SK-N-SH (cell line): ENCODE data around the gene KNCN. TPM values are rescaled to one million over a fixed set of nuclear protein-coding genes. Genes with fewer than 3 reads are reported as not detected.

Experiments
- CTCF ChIA-PET: fragments of 300-600, 350-600 bp; formaldehyde crosslinking; extraction: SDS; loops from one replicate; lab custom pipeline; 2021; lab: Yijun Ruan, JAX
- POLR2A ChIA-PET: fragments of 350-600 bp; sonication (Branson Sonifier 250); formaldehyde crosslinking; extraction: SDS; loops from one replicate; lab custom pipeline; 2020; ENCODE audit warnings: antibody characterized with exemption, inconsistent platforms; lab: Yijun Ruan, JAX
- DNase-seq: peaks from one replicate; pipeline ENCODE4 v3.0.0; 2012
- H2AFZ ChIP-seq: fragments of 200-600 bp; sonication (generic); 2 replicates; pipeline ENCODE4 v1.8.1; 2016; ENCODE audit warnings: antibody characterized with exemption, mild to moderate bottlenecking, low read depth
- H3F3A ChIP-seq: fragments of 200-600 bp; sonication (generic); replicated peaks from 2 replicates; pipeline ENCODE3; 2016; ENCODE audit warnings: antibody characterized with exemption, mild to moderate bottlenecking; ENCODE audit not compliant: insufficient read depth
- H3K27ac ChIP-seq, 2 experiments: fragments of 200-500 bp in 1 of 2; fragments of 200-600 bp in 1 of 2; sonication (Bioruptor generic) in 1 of 2; sonication (generic), shearing (Covaris generic) in 1 of 2; 2 replicates each; pipeline versions ENCODE4 v1.5.1 to v1.6.1; 2014 to 2016; ENCODE audit warnings: low read depth in 2 of 2, inconsistent platforms in 1 of 2, low read length in 1 of 2, mild to moderate bottlenecking in 1 of 2, mixed read lengths in 1 of 2
- H3K27me3 ChIP-seq: fragments of 200-600 bp; sonication (generic), shearing (Covaris generic); 2 replicates; pipeline ENCODE4 v1.6.1; 2016; ENCODE audit warnings: mixed run types; ENCODE audit not compliant: insufficient read depth
- H3K36me3 ChIP-seq, 2 experiments: fragments of 200-500 bp in 1 of 2; fragments of 200-600 bp in 1 of 2; sonication (Bioruptor generic) in 1 of 2; sonication (generic) in 1 of 2; replicated peaks in 1 of 2; 2 replicates each; pipeline versions ENCODE3 to v1.5.1; 2014 to 2016; ENCODE audit warnings: low read length in 1 of 2, mild to moderate bottlenecking in 1 of 2; ENCODE audit not compliant: insufficient read depth in 2 of 2, control insufficient read depth in 1 of 2
- H3K4me1 ChIP-seq, 2 experiments: fragments of 200-500 bp in 1 of 2; fragments of 200-600 bp in 1 of 2; sonication (Bioruptor generic) in 1 of 2; sonication (generic), shearing (Covaris generic) in 1 of 2; 2 replicates each; pipeline versions ENCODE4 v1.5.1 to v1.6.1; 2014 to 2016; ENCODE audit warnings: low read depth in 1 of 2, low read length in 1 of 2, mixed run types in 1 of 2; ENCODE audit not compliant: insufficient read depth in 2 of 2, control insufficient read depth in 1 of 2
- H3K4me2 ChIP-seq: fragments of 200-600 bp; sonication (generic), shearing (Covaris generic); 2 replicates; pipeline ENCODE4 v1.6.1; 2017; ENCODE audit warnings: mixed run types
- H3K4me3 ChIP-seq, 2 experiments: fragments of 200-500 bp in 1 of 2; fragments of 200-600 bp in 1 of 2; sonication (Bioruptor generic) in 1 of 2; sonication (generic), shearing (Covaris generic) in 1 of 2; 2 replicates each; pipeline versions ENCODE4 v1.5.1 to v1.8.1; 2014 to 2016; ENCODE audit warnings: low read depth in 2 of 2, inconsistent platforms in 1 of 2, low read length in 1 of 2, mild to moderate bottlenecking in 1 of 2, mixed read lengths in 1 of 2, moderate library complexity in 1 of 2
- H3K79me2 ChIP-seq: fragments of 200-600 bp; sonication (generic); 2 replicates; pipeline ENCODE4 v1.8.1; 2017; ENCODE audit warnings: mild to moderate bottlenecking; ENCODE audit not compliant: insufficient read depth
- H3K9ac ChIP-seq: fragments of 200-600 bp; sonication (generic); 2 replicates; pipeline ENCODE4 v1.6.1; 2017; ENCODE audit warnings: mixed run types
- H3K9me2 ChIP-seq: fragments of 200-600 bp; sonication (generic); 2 replicates; pipeline ENCODE4 v1.6.1; 2017; ENCODE audit warnings: mixed run types
- H3K9me3 ChIP-seq: fragments of 200-600 bp; sonication (generic); 2 replicates; pipeline ENCODE4 v1.6.1; 2017; ENCODE audit warnings: mixed run types, mild to moderate bottlenecking, moderate library complexity
- H4K20me1 ChIP-seq: fragments of 200-600 bp; sonication (generic); 2 replicates; pipeline ENCODE4 v1.6.1; 2017; ENCODE audit warnings: mild to moderate bottlenecking, mixed run types; ENCODE audit not compliant: insufficient read depth
- FOSL2 ChIP-seq: IDR thresholded peaks from 2 replicates; pipeline ENCODE4 v1.4.0; 2012; ENCODE audit warnings: low read depth, mild to moderate bottlenecking, moderate library complexity, borderline replicate concordance
- FOXJ3 ChIP-seq: sonication (generic); formaldehyde crosslinking; IDR thresholded peaks from 2 replicates; pipeline ENCODE4 v1.5.1; 2020; ENCODE audit warnings: mild to moderate bottlenecking, missing genetic modification reagents
- RAD21 ChIP-seq: IDR thresholded peaks from 2 replicates; pipeline ENCODE4 v1.6.1; 2012; ENCODE audit warnings: mild to moderate bottlenecking, low read length
- RCOR1 ChIP-seq: fragments of 150-350 bp; IDR thresholded peaks from 2 replicates; pipeline ENCODE4 v1.6.1; 2017; ENCODE audit warnings: antibody characterized with exemption, low read length
- RXRA ChIP-seq: IDR thresholded peaks from 2 replicates; pipeline ENCODE4 v1.4.0; 2012; ENCODE audit warnings: low read depth, mild to moderate bottlenecking, borderline replicate concordance
- TCF12 ChIP-seq: IDR thresholded peaks from 2 replicates; pipeline ENCODE4 v1.4.0; 2012
- TEAD4 ChIP-seq: IDR thresholded peaks from 2 replicates; pipeline ENCODE4 v1.4.0; 2012; ENCODE audit warnings: mild to moderate bottlenecking, borderline replicate concordance; ENCODE audit not compliant: insufficient read depth
- USF1 ChIP-seq: IDR thresholded peaks from 2 replicates; pipeline ENCODE4 v1.4.0; 2012; ENCODE audit warnings: low read depth, borderline replicate concordance
- WGBS: methylation state at CpG from one replicate; pipeline ENCODE4 v1.1.6; 2017; ENCODE audit warnings: low lambda C conversion rate; 5-methylcytosine and 5-hydroxymethylcytosine counted together
- polyA plus RNA-seq, 3 experiments: library from polyadenylated mRNA; depleted of rRNA; stranded (reverse); fragments of >200 nt; gene quantifications; 2 replicates each; pipeline ENCODE4 v1.2.3, GENCODE V29; 2012
- TF ChIP-seq, protein P1 (sequence below): fragments of 200-600 bp; sonication (generic); IDR thresholded peaks from 2 replicates; pipeline ENCODE4 v1.6.1; 2017; ENCODE audit warnings: antibody characterized with exemption, mild to moderate bottlenecking, moderate library complexity
- TF ChIP-seq, protein P2 (sequence below): IDR thresholded peaks from 2 replicates; pipeline ENCODE4 v1.6.1; 2012; ENCODE audit warnings: mild to moderate bottlenecking, low read depth, low read length, moderate library complexity

The KNCN gene
- polyA plus RNA-seq, 1 of the 3 experiments (the other 2 are of a cell fraction), result not detected

GRCh38 chr1:46558966-46559365, 7.5 kb upstream of the KNCN start:
- no peaks in the 10 kb centered on the region for H3K79me2 ChIP-seq
- no peaks in the 10 kb centered on the region; a peak in 1 of 4 replicates for H3K4me1 ChIP-seq
- no peaks in the 10 kb centered on the region for H4K20me1 ChIP-seq
- POLR2A ChIA-PET, result interaction anchor here (0.7 kb wide), 1 partner anchor 14 kb away, joined by 3 read pairs; no protein-coding TSS in a partner anchor
- no peak overlapping the region for H3K9ac ChIP-seq
- peaks cover 0 to 6% of the 10 kb centered on the region in 2 experiments for H3K36me3 ChIP-seq
- H3K27ac ChIP-seq, result no peak overlapping the region
- no peaks in the 10 kb centered on the region for H3F3A ChIP-seq
- H3K4me2 ChIP-seq, result no peak overlapping the region
- no peak overlapping the region for H2AFZ ChIP-seq
- no peaks in the 10 kb centered on the region for H3K9me2 ChIP-seq
- CTCF ChIA-PET, result interaction anchor here (1.0 to 1.4 kb wide), 4 partner anchors 11 to 114 kb away, joined by 4 to 9 read pairs (median 4); no protein-coding TSS in a partner anchor
- 89% methylated on average over 7 of the region's 8 CpGs for WGBS
- H3K27me3 ChIP-seq, result no peaks in the 10 kb centered on the region
- H3K9me3 ChIP-seq, result no peaks in the 10 kb centered on the region
- DNase-seq, result no peak
- TF ChIP-seq RAD21 (no peak), USF1 (no peak), RCOR1 (no peak), RXRA (no peak), TEAD4 (no peak), FOXJ3 (CRISPR knock-in tag) (no peak), FOSL2 (no peak), TCF12 (no peak)
- TF ChIP-seq, protein P1, sequence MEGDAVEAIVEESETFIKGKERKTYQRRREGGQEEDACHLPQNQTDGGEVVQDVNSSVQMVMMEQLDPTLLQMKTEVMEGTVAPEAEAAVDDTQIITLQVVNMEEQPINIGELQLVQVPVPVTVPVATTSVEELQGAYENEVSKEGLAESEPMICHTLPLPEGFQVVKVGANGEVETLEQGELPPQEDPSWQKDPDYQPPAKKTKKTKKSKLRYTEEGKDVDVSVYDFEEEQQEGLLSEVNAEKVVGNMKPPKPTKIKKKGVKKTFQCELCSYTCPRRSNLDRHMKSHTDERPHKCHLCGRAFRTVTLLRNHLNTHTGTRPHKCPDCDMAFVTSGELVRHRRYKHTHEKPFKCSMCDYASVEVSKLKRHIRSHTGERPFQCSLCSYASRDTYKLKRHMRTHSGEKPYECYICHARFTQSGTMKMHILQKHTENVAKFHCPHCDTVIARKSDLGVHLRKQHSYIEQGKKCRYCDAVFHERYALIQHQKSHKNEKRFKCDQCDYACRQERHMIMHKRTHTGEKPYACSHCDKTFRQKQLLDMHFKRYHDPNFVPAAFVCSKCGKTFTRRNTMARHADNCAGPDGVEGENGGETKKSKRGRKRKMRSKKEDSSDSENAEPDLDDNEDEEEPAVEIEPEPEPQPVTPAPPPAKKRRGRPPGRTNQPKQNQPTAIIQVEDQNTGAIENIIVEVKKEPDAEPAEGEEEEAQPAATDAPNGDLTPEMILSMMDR, result no peak
- TF ChIP-seq, protein P2, sequence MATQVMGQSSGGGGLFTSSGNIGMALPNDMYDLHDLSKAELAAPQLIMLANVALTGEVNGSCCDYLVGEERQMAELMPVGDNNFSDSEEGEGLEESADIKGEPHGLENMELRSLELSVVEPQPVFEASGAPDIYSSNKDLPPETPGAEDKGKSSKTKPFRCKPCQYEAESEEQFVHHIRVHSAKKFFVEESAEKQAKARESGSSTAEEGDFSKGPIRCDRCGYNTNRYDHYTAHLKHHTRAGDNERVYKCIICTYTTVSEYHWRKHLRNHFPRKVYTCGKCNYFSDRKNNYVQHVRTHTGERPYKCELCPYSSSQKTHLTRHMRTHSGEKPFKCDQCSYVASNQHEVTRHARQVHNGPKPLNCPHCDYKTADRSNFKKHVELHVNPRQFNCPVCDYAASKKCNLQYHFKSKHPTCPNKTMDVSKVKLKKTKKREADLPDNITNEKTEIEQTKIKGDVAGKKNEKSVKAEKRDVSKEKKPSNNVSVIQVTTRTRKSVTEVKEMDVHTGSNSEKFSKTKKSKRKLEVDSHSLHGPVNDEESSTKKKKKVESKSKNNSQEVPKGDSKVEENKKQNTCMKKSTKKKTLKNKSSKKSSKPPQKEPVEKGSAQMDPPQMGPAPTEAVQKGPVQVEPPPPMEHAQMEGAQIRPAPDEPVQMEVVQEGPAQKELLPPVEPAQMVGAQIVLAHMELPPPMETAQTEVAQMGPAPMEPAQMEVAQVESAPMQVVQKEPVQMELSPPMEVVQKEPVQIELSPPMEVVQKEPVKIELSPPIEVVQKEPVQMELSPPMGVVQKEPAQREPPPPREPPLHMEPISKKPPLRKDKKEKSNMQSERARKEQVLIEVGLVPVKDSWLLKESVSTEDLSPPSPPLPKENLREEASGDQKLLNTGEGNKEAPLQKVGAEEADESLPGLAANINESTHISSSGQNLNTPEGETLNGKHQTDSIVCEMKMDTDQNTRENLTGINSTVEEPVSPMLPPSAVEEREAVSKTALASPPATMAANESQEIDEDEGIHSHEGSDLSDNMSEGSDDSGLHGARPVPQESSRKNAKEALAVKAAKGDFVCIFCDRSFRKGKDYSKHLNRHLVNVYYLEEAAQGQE, result no peak
- H3K4me3 ChIP-seq, result no peak overlapping the region
